HEK293 (cell line): Measurements from ENCODE around the gene C19orf33.

Experiments used
- BCL11A ChIP-seq: fragments of 450-650 bp; formaldehyde crosslinking; IDR thresholded peaks from 2 replicates; pipeline ENCODE4 v1.5.1; 2016; ENCODE audit warnings: low read depth, missing biosample characterization, missing genetic modification characterization
- BCL6B ChIP-seq: fragments of 450-650 bp; formaldehyde crosslinking; IDR thresholded peaks from 2 replicates; pipeline ENCODE4 v1.5.1; 2017; ENCODE audit warnings: missing biosample characterization, missing genetic modification characterization
- CTCF ChIP-seq: fragments of 450-650 bp; formaldehyde crosslinking; IDR thresholded peaks from 2 replicates; pipeline ENCODE4 v1.5.1; 2016; ENCODE audit warnings: missing biosample characterization, missing genetic modification characterization
- GLI4 ChIP-seq: fragments of 450-650 bp; formaldehyde crosslinking; IDR thresholded peaks from 2 replicates; pipeline ENCODE4 v1.5.1; 2016; ENCODE audit warnings: missing biosample characterization, missing genetic modification characterization
- GLIS1 ChIP-seq: fragments of 450-650 bp; formaldehyde crosslinking; IDR thresholded peaks from 2 replicates; pipeline ENCODE4 v1.5.1; 2016; ENCODE audit warnings: missing biosample characterization, missing genetic modification characterization
- GLIS2 ChIP-seq: fragments of 450-650 bp; formaldehyde crosslinking; IDR thresholded peaks from 2 replicates; pipeline ENCODE4 v1.5.1; 2016; ENCODE audit warnings: missing biosample characterization, missing genetic modification characterization
- KLF9 ChIP-seq: fragments of 450-650 bp; formaldehyde crosslinking; IDR thresholded peaks from 2 replicates; pipeline ENCODE4 v1.5.1; 2016; ENCODE audit warnings: missing biosample characterization, missing genetic modification characterization, low read depth
- REPIN1 ChIP-seq: fragments of 450-650 bp; formaldehyde crosslinking; IDR thresholded peaks from 2 replicates; pipeline ENCODE4 v1.5.1; 2017; ENCODE audit warnings: missing biosample characterization, missing genetic modification characterization, low read depth
- ZBTB1 ChIP-seq: fragments of 450-650 bp; formaldehyde crosslinking; IDR thresholded peaks from 2 replicates; pipeline ENCODE4 v1.5.1; 2016; ENCODE audit warnings: missing biosample characterization, missing genetic modification characterization
- ZBTB44 ChIP-seq: fragments of 450-650 bp; IDR thresholded peaks from 2 replicates; pipeline ENCODE4 v1.5.1; 2018; ENCODE audit warnings: missing biosample characterization, mild to moderate bottlenecking, missing genetic modification characterization
- ZFHX2 ChIP-seq: fragments of 450-650 bp; formaldehyde crosslinking; conservative IDR thresholded peaks from 2 replicates; pipeline ENCODE4 v1.5.1; 2016; ENCODE audit warnings: missing biosample characterization, missing genetic modification characterization
- ZFP41 ChIP-seq: fragments of 450-650 bp; formaldehyde crosslinking; IDR thresholded peaks from 2 replicates; pipeline ENCODE4 v1.5.1; 2016; ENCODE audit warnings: missing biosample characterization, missing genetic modification characterization, borderline replicate concordance
- ZFP69B ChIP-seq: fragments of 450-650 bp; formaldehyde crosslinking; IDR thresholded peaks from 2 replicates; pipeline ENCODE4 v1.5.1; 2016; ENCODE audit warnings: missing biosample characterization, missing genetic modification characterization
- ZIC2 ChIP-seq: fragments of 450-650 bp; formaldehyde crosslinking; IDR thresholded peaks from 2 replicates; pipeline ENCODE4 v1.5.1; 2016; ENCODE audit warnings: missing biosample characterization, missing genetic modification characterization
- ZNF148 ChIP-seq: fragments of 450-650 bp; formaldehyde crosslinking; IDR thresholded peaks from 2 replicates; pipeline ENCODE4 v1.5.0; 2017; ENCODE audit warnings: missing biosample characterization, missing genetic modification characterization, borderline replicate concordance
- ZNF239 ChIP-seq: fragments of 450-650 bp; formaldehyde crosslinking; IDR thresholded peaks from 2 replicates; pipeline ENCODE4 v1.5.1; 2016; ENCODE audit warnings: missing biosample characterization, missing genetic modification characterization
- ZNF280C ChIP-seq: fragments of 450-650 bp; formaldehyde crosslinking; IDR thresholded peaks from 2 replicates; pipeline ENCODE4 v1.5.1; 2016; ENCODE audit warnings: missing biosample characterization, missing genetic modification characterization
- ZNF280D ChIP-seq: fragments of 450-650 bp; formaldehyde crosslinking; IDR thresholded peaks from 2 replicates; pipeline ENCODE4 v1.5.1; 2016; ENCODE audit warnings: missing biosample characterization, missing genetic modification characterization
- ZNF324 ChIP-seq: fragments of 450-650 bp; formaldehyde crosslinking; IDR thresholded peaks from 2 replicates; pipeline ENCODE4 v1.5.1; 2016; ENCODE audit warnings: missing biosample characterization, missing genetic modification characterization
- ZNF335 ChIP-seq: fragments of 450-650 bp; formaldehyde crosslinking; conservative IDR thresholded peaks from 2 replicates; pipeline ENCODE4 v1.5.1; 2016; ENCODE audit warnings: missing biosample characterization, missing genetic modification characterization
- ZNF391 ChIP-seq: fragments of 450-650 bp; formaldehyde crosslinking; IDR thresholded peaks from 2 replicates; pipeline ENCODE4 v1.5.1; 2016; ENCODE audit warnings: low read depth, missing biosample characterization, missing genetic modification characterization, borderline replicate concordance
- ZNF433 ChIP-seq: fragments of 450-650 bp; formaldehyde crosslinking; IDR thresholded peaks from 2 replicates; pipeline ENCODE4 v1.5.1; 2016; ENCODE audit warnings: missing biosample characterization, missing genetic modification characterization, low read depth
- ZNF704 ChIP-seq: fragments of 450-650 bp; formaldehyde crosslinking; IDR thresholded peaks from 2 replicates; pipeline ENCODE4 v1.5.1; 2016; ENCODE audit warnings: missing biosample characterization, missing genetic modification characterization
- ZNF768 ChIP-seq: fragments of 450-650 bp; formaldehyde crosslinking; IDR thresholded peaks from 2 replicates; pipeline ENCODE4 v1.5.1; 2018; ENCODE audit warnings: missing biosample characterization, mild to moderate bottlenecking, missing genetic modification characterization
- TF ChIP-seq, protein P1 (sequence below): fragments of 450-650 bp; formaldehyde crosslinking; IDR thresholded peaks from 2 replicates; pipeline ENCODE4 v1.5.1; 2017; ENCODE audit warnings: missing biosample characterization, missing genetic modification characterization

C19orf33 gene

GRCh38 chr19:38265921-38266429 lies 38.1 kb upstream of the C19orf33 start (continued):
- TF ChIP-seq ZFHX2, result peak; percentile 83
- no peak for TF ChIP-seq ZNF148 (tag by site-specific recombination)
- no peak for TF ChIP-seq CTCF (tag by site-specific recombination)
- no peak for TF ChIP-seq ZNF768 (tag by site-specific recombination)
- TF ChIP-seq GLIS2 (tag by site-specific recombination), result no peak
- no peak for TF ChIP-seq ZNF324 (tag by site-specific recombination)
- TF ChIP-seq BCL11A (tag by site-specific recombination), result no peak
- no peak for TF ChIP-seq REPIN1
- no peak for TF ChIP-seq ZFP41 (tag by site-specific recombination)
- no peak; the same call in 1 of the 2 replicates for TF ChIP-seq ZBTB1 (tag by site-specific recombination)
- no peak for TF ChIP-seq ZNF280D
- TF ChIP-seq ZNF704 (tag by site-specific recombination), result no peak
- no peak for TF ChIP-seq ZNF433
- TF ChIP-seq ZNF280C (tag by site-specific recombination), result no peak
- TF ChIP-seq ZIC2 (tag by site-specific recombination), result no peak
- TF ChIP-seq ZNF391, result no peak
- TF ChIP-seq, protein P1, sequence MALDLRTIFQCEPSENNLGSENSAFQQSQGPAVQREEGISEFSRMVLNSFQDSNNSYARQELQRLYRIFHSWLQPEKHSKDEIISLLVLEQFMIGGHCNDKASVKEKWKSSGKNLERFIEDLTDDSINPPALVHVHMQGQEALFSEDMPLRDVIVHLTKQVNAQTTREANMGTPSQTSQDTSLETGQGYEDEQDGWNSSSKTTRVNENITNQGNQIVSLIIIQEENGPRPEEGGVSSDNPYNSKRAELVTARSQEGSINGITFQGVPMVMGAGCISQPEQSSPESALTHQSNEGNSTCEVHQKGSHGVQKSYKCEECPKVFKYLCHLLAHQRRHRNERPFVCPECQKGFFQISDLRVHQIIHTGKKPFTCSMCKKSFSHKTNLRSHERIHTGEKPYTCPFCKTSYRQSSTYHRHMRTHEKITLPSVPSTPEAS (tag by site-specific recombination), result no peak
- TF ChIP-seq GLI4, result no peak
- peak; percentile 41; the same call in 1 of the 2 replicates for TF ChIP-seq ZBTB44 (tag by site-specific recombination)
- no peak for TF ChIP-seq GLIS1
- TF ChIP-seq ZNF239 (tag by site-specific recombination), result no peak
- TF ChIP-seq ZFP69B (tag by site-specific recombination), result no peak
- TF ChIP-seq KLF9 (tag by site-specific recombination), result 0 out of 2 replicates have a peak, but pooled peaks have one; percentile 6
- no peak for TF ChIP-seq BCL6B (tag by site-specific recombination)
- no peak for TF ChIP-seq ZNF335 (tag by site-specific recombination)
